ENCODE measurements around the gene ARHGAP23.

DNA sequence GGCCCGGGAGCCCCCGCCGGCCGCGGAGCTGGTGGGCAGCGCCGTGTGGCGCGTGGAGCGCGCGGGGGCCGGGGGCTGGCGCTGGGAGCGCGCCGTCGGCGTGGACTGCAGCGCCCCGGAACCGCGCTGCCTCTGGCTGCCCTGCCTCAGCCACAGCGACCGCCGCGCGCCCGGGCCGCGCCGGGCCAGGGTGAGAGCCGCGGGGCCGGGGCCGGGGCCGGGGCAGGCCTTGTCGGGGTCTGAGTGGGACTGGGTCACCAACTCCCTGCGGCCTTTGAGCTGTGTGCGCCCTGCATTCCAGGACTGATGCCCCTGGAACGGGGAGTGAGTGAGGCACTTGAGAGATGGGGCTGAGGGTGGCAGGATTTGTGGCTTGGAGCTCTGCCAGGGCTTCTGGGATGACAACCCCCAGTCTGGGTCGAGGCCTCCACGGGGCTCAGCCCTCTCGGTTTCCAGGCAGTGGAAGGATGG, 25.7 kb downstream of the ARHGAP23 start:
- TF ChIP-seq, protein P1, sequence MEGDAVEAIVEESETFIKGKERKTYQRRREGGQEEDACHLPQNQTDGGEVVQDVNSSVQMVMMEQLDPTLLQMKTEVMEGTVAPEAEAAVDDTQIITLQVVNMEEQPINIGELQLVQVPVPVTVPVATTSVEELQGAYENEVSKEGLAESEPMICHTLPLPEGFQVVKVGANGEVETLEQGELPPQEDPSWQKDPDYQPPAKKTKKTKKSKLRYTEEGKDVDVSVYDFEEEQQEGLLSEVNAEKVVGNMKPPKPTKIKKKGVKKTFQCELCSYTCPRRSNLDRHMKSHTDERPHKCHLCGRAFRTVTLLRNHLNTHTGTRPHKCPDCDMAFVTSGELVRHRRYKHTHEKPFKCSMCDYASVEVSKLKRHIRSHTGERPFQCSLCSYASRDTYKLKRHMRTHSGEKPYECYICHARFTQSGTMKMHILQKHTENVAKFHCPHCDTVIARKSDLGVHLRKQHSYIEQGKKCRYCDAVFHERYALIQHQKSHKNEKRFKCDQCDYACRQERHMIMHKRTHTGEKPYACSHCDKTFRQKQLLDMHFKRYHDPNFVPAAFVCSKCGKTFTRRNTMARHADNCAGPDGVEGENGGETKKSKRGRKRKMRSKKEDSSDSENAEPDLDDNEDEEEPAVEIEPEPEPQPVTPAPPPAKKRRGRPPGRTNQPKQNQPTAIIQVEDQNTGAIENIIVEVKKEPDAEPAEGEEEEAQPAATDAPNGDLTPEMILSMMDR (conservative IDR thresholded peaks at IDR 0.05; ENCODE audit: low read length), result no peak
- no peak for TF ChIP-seq EZH2phosphoT487 (IDR thresholded peaks at IDR 0.05; ENCODE audit: borderline replicate concordance)
